ENCODE measurements around the gene SERBP1. TPM values are rescaled to one million over a fixed set of nuclear protein-coding genes. Genes with fewer than 3 reads are reported as not detected.

SERBP1 gene
- polyA plus RNA-seq, 1 donor from 2014 or later = 150 TPM

DNA sequence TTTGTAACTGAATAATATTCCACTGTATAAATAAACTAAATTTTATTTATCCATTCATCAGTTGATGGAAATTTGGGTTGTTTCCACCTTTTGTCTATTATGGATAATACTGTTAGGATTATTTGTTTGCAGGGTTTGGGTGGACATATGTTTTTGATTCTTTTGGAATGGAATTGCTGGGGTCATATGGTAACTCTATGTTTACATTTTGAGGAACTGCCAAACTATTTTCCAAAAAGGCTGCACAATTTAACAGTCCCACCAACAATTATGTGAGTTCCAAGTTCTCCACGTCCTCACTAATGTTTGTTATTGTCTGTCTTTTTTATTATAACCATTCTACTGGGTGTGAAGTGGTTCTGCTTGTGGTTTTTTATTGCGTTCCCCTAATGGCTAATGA is 4.3 kb upstream of the SERBP1 start:
- no peaks in the 10 kb centered on the region for H3F3A ChIP-seq (ENCODE audit: insufficient read depth, low read length, poor library complexity, severe bottlenecking)
- peaks cover under 1% of the 10 kb centered on the region for H3K79me2 ChIP-seq (replicated peaks; ENCODE audit: insufficient read depth, low read length)
- no peak overlapping the region for H2AFZ ChIP-seq (ENCODE audit: low read depth, low read length)
- TF ChIP-seq SMC3 (conservative IDR thresholded peaks at IDR 0.05; ENCODE audit: poor library complexity) (no peak), CTCF (IDR thresholded peaks at IDR 0.05; ENCODE audit: poor library complexity, severe bottlenecking) (no peak), TAF1 (IDR thresholded peaks at IDR 0.05; ENCODE audit: low read depth) (no peak), POLR2AphosphoS5 (IDR thresholded peaks at IDR 0.05) (no peak), MXI1 (conservative IDR thresholded peaks at IDR 0.05; ENCODE audit: poor library complexity, severe bottlenecking) (no peak), EZH2 (IDR thresholded peaks at IDR 0.05; ENCODE audit: borderline replicate concordance, insufficient read depth, low read length, poor library complexity, severe bottlenecking) (no peak), RAD21 (conservative IDR thresholded peaks at IDR 0.05) (no peak), EP300 (conservative IDR thresholded peaks at IDR 0.05; ENCODE audit: poor library complexity, severe bottlenecking) (no peak)
- TF ChIP-seq, protein P1, sequence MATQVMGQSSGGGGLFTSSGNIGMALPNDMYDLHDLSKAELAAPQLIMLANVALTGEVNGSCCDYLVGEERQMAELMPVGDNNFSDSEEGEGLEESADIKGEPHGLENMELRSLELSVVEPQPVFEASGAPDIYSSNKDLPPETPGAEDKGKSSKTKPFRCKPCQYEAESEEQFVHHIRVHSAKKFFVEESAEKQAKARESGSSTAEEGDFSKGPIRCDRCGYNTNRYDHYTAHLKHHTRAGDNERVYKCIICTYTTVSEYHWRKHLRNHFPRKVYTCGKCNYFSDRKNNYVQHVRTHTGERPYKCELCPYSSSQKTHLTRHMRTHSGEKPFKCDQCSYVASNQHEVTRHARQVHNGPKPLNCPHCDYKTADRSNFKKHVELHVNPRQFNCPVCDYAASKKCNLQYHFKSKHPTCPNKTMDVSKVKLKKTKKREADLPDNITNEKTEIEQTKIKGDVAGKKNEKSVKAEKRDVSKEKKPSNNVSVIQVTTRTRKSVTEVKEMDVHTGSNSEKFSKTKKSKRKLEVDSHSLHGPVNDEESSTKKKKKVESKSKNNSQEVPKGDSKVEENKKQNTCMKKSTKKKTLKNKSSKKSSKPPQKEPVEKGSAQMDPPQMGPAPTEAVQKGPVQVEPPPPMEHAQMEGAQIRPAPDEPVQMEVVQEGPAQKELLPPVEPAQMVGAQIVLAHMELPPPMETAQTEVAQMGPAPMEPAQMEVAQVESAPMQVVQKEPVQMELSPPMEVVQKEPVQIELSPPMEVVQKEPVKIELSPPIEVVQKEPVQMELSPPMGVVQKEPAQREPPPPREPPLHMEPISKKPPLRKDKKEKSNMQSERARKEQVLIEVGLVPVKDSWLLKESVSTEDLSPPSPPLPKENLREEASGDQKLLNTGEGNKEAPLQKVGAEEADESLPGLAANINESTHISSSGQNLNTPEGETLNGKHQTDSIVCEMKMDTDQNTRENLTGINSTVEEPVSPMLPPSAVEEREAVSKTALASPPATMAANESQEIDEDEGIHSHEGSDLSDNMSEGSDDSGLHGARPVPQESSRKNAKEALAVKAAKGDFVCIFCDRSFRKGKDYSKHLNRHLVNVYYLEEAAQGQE (IDR thresholded peaks at IDR 0.05; ENCODE audit: borderline replicate concordance) = no peak
- H4K20me1 ChIP-seq (ENCODE audit: insufficient read depth) = peaks cover 2% of the 10 kb centered on the region
- H3K9ac ChIP-seq (ENCODE audit: low read length) = no peak overlapping the region
- H3K27me3 ChIP-seq (ENCODE audit: insufficient read depth, low read depth, low read length) = no peaks in the 10 kb centered on the region
- H3K4me3 ChIP-seq (ENCODE audit: low read length) = no peak overlapping the region
- H3K9me2 ChIP-seq (ENCODE audit: insufficient read depth, low read length) = no peaks in the 10 kb centered on the region
- no peak overlapping the region for H3K27ac ChIP-seq (ENCODE audit: low read length)
- H3K4me2 ChIP-seq (ENCODE audit: low read length) = no peak overlapping the region
- no peaks in the 10 kb centered on the region for H3K9me3 ChIP-seq (ENCODE audit: low read length)
- no peaks in the 10 kb centered on the region for H3K36me3 ChIP-seq (ENCODE audit: insufficient read depth, low read length)

- no peaks in the 10 kb centered on the region for H3K9me2 ChIP-seq (ENCODE audit: insufficient read depth, low read length)
- H2AFZ ChIP-seq (ENCODE audit: low read depth, low read length) = no peak overlapping the region
- peaks cover 7% of the 10 kb centered on the region for H3K79me2 ChIP-seq (replicated peaks; ENCODE audit: insufficient read depth, low read length)
- no peak overlapping the region for H3K4me3 ChIP-seq (ENCODE audit: low read length)
- no peak overlapping the region for H3K4me2 ChIP-seq (ENCODE audit: low read length)
- no peaks in the 10 kb centered on the region for H3K9me3 ChIP-seq (ENCODE audit: low read length)
- H3K36me3 ChIP-seq (ENCODE audit: insufficient read depth, low read length) = no peaks in the 10 kb centered on the region
- H3F3A ChIP-seq (ENCODE audit: insufficient read depth, low read length, poor library complexity, severe bottlenecking) = no peaks in the 10 kb centered on the region
- no peak overlapping the region for H3K9ac ChIP-seq (ENCODE audit: low read length)
- no peak overlapping the region for H3K27ac ChIP-seq (ENCODE audit: low read length)
- H3K27me3 ChIP-seq (ENCODE audit: insufficient read depth, low read depth, low read length) = no peaks in the 10 kb centered on the region
- TF ChIP-seq, protein P1 (IDR thresholded peaks at IDR 0.05; ENCODE audit: borderline replicate concordance) = no peak
- TF ChIP-seq MXI1 (conservative IDR thresholded peaks at IDR 0.05; ENCODE audit: poor library complexity, severe bottlenecking) (no peak), POLR2AphosphoS5 (IDR thresholded peaks at IDR 0.05) (no peak), SMC3 (conservative IDR thresholded peaks at IDR 0.05; ENCODE audit: poor library complexity) (no peak), CTCF (IDR thresholded peaks at IDR 0.05; ENCODE audit: poor library complexity, severe bottlenecking) (no peak), RAD21 (conservative IDR thresholded peaks at IDR 0.05) (no peak), EZH2 (IDR thresholded peaks at IDR 0.05; ENCODE audit: borderline replicate concordance, insufficient read depth, low read length, poor library complexity, severe bottlenecking) (no peak), EP300 (conservative IDR thresholded peaks at IDR 0.05; ENCODE audit: poor library complexity, severe bottlenecking) (no peak), TAF1 (IDR thresholded peaks at IDR 0.05; ENCODE audit: low read depth) (no peak)
- H4K20me1 ChIP-seq (ENCODE audit: insufficient read depth) = peaks cover 9% of the 10 kb centered on the region
Observed at GRCh38 chr1:67433837-67434236, 3.6 kb upstream of the SERBP1 start.

All from neural cell (in vitro differentiated cells).